BJ (cell line): ENCODE results near the gene CREB3L2. TPM values are rescaled to one million over a fixed set of nuclear protein-coding genes. Genes with fewer than 3 reads are reported as not detected.
"Not testable (repeated sequence)": the region's sequence is repeated elsewhere in the genome, so short reads cannot be mapped to it uniquely, and the experiment has no call there.

ENCODE experiments used
- CTCF ChIA-PET: fragments of 350-600 bp; formaldehyde crosslinking; extraction: SDS; loops from one replicate; lab custom pipeline; 2021; ENCODE audit warnings: antibody characterized with exemption, inconsistent platforms; lab: Yijun Ruan, JAX
- POLR2A ChIA-PET: fragments of 300-600 bp; sonication (Branson Sonifier 250); formaldehyde crosslinking; extraction: SDS; loops from one replicate; lab custom pipeline; 2021; ENCODE audit warnings: antibody characterized with exemption; lab: Charles Lee
- DNase-seq: peaks from one replicate; pipeline ENCODE4 v3.0.0-alpha.2; 2011; ENCODE audit warnings: low read depth
- H3K27me3 ChIP-seq: 2 replicates; pipeline ENCODE4 v1.6.0; 2011; ENCODE audit warnings: low read length; ENCODE audit not compliant: control insufficient read depth, insufficient read depth
- H3K36me3 ChIP-seq: 2 replicates; pipeline ENCODE4 v1.5.1; 2011; ENCODE audit warnings: low read length; ENCODE audit not compliant: control insufficient read depth, insufficient read depth
- H3K4me3 ChIP-seq: 2 replicates; pipeline ENCODE4 v1.5.1; 2011; ENCODE audit warnings: low read depth, mild to moderate bottlenecking, control low read depth, low read length
- CTCF ChIP-seq: IDR thresholded peaks from 2 replicates; pipeline ENCODE4 v1.5.1; 2011; ENCODE audit warnings: low read depth, mild to moderate bottlenecking, control low read depth, inconsistent platforms, low read length, moderate library complexity; ENCODE audit not compliant: insufficient read depth
- polyA plus RNA-seq: library from polyadenylated mRNA; depleted of rRNA; stranded (reverse); fragments of >200 nt; gene quantifications from 2 replicates; pipeline ENCODE4 v1.2.3, GENCODE V29; 2011

Gene CREB3L2
- polyA plus RNA-seq, 1 experiment = 62.2 TPM

GRCh38 chr7:137927386-137927785 is 74.5 kb downstream of the CREB3L2 start:
- CTCF ChIA-PET = no interaction called here
- H3K36me3 ChIP-seq = peaks cover 5% of the 10 kb centered on the region
- POLR2A ChIA-PET = no interaction called here
- H3K27me3 ChIP-seq = no peaks in the 10 kb centered on the region
- no peak overlapping the region for H3K4me3 ChIP-seq
- DNase-seq = no peak
- TF ChIP-seq CTCF = no peak

DNA sequence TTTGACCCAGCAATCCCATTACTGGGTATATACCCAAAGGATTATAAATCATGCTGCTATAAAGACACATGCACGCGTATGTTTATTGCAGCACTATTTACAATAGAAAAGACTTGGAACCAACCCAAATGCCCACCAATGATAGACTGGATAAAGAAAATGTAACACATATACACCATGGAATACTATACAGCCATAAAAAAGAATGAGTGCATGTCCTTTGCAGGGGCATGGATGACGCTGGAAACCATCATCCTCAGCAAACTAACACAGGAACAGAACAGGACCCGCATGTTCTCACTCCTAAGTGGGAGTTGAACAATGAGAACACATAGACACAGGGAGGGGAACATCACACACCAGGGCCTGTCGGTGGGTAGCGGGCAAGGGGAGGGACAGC is 75.7 kb downstream of the CREB3L2 start:
- DNase-seq, POLR2A ChIA-PET, H3K4me3 ChIP-seq, H3K27me3 ChIP-seq, H3K36me3 ChIP-seq: not testable (repeated sequence)
- CTCF ChIA-PET = interaction anchor here (1.0 to 3.1 kb wide), 4 partner anchors 15 to 82 kb away, joined by 3 to 14 read pairs (median 5); partner anchors contain the start of gene CREB3L2

- Histone ChIP-seq H3K4me3 (no peak overlapping the region), H3K36me3 (peaks cover 5% of the 10 kb centered on the region), H3K27me3 (no peaks in the 10 kb centered on the region)
- POLR2A ChIA-PET = no interaction called here
- no peak for TF ChIP-seq CTCF
- CTCF ChIA-PET = interaction anchor here (0.8 to 3.1 kb wide), 5 partner anchors 15 to 82 kb away, joined by 3 to 14 read pairs (median 5); partner anchors contain the start of gene CREB3L2
- DNase-seq = no peak
Observed at GRCh38 chr7:137925754-137926153, 76.1 kb downstream of the CREB3L2 start.

GRCh38 chr7:137925091-137925490 is 76.8 kb downstream of the CREB3L2 start:
- DNase-seq = no peak
- Histone ChIP-seq H3K4me3 (no peak overlapping the region), H3K36me3 (peaks cover 5% of the 10 kb centered on the region), H3K27me3 (no peaks in the 10 kb centered on the region)
- POLR2A ChIA-PET = interaction anchor here (0.6 to 0.7 kb wide), 2 partner anchors 12 to 576 kb away, joined by 3 to 6 read pairs; no protein-coding TSS in a partner anchor
- CTCF ChIA-PET = interaction anchor here (0.8 to 3.1 kb wide), 4 partner anchors 14 to 77 kb away, joined by 3 to 14 read pairs (median 5); partner anchors contain the start of gene CREB3L2
- TF ChIP-seq CTCF = no peak

GRCh38 chr7:137923380-137923779 is 78.5 kb downstream of the CREB3L2 start:
- H3K27me3 ChIP-seq = no peaks in the 10 kb centered on the region
- no peak for DNase-seq
- POLR2A ChIA-PET = no interaction called here
- CTCF ChIA-PET = interaction anchor here (0.9 to 3.1 kb wide), 3 partner anchors 18 to 79 kb away, joined by 3 to 14 read pairs (median 3); partner anchors contain the start of gene CREB3L2
- no peak for TF ChIP-seq CTCF
- peaks cover 5% of the 10 kb centered on the region for H3K36me3 ChIP-seq
- H3K4me3 ChIP-seq = no peak overlapping the region
